HPDE6-E6E7 (cell line): ENCODE data around the gene GPR39.

Experiments
- DNase-seq: peaks from one replicate; pipeline ENCODE4 v3.0.0; 2011; ENCODE audit warnings: missing footprints; ENCODE audit errors: extremely low spot score

The GPR39 gene

DNA sequence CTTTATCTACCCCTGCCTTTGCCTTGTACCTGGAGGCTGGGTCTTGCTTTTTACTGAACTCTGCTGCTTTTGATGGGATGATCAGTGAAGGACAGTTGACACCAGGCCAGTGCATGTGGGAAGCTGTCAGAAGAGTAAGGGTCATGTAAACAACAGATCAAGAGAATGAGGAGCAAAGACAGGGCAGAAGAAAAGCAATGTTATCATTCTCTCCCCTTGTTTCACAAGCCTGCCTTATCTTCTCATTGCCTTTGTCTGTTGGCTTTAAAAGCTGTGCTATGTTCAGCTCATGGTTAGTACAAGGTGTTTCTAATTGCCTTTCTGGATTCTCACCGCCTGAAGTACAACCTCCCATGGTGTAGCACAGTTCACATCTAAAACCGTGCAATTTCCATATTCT lies 225.8 kb downstream of the GPR39 start:
- DNase-seq = no peak

GRCh38 chr2:132645176-132645575 lies 228.6 kb downstream of the GPR39 start:
- no peak for DNase-seq

GRCh38 chr2:132645722-132646539 lies 229.3 kb downstream of the GPR39 start:
- no peak for DNase-seq

GRCh38 chr2:132646540-132647108 lies 230.0 kb downstream of the GPR39 start:
- DNase-seq = no peak

GRCh38 chr2:132651115-132652045 lies 234.8 kb downstream of the GPR39 start:
- DNase-seq = no peak

DNA sequence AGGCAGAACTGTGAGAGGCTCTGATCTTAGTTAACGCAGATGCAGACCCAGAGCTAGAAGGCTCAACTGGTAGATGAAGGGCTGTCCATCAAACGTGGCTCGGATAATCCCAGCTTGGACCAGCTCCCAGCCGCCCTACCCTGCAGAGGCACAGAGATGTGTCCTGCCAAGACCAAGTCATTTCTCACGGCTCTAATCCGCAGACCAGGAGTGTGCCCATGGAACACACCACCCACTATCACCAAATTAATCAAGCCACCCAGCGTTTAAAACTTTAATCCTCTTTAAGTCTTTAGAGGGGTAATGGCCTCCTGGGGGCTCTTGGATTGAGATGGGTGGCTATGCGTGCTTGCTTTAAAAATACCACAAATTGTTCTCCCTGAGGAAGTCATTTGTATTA lies 235.9 kb downstream of the GPR39 start:
- DNase-seq = no peak

- DNase-seq = no peak
Observed at GRCh38 chr2:132654335-132654734, 237.7 kb downstream of the GPR39 start.

- DNase-seq = peak; percentile 54
Observed at GRCh38 chr2:132654968-132655367, 238.4 kb downstream of the GPR39 start.

DNA sequence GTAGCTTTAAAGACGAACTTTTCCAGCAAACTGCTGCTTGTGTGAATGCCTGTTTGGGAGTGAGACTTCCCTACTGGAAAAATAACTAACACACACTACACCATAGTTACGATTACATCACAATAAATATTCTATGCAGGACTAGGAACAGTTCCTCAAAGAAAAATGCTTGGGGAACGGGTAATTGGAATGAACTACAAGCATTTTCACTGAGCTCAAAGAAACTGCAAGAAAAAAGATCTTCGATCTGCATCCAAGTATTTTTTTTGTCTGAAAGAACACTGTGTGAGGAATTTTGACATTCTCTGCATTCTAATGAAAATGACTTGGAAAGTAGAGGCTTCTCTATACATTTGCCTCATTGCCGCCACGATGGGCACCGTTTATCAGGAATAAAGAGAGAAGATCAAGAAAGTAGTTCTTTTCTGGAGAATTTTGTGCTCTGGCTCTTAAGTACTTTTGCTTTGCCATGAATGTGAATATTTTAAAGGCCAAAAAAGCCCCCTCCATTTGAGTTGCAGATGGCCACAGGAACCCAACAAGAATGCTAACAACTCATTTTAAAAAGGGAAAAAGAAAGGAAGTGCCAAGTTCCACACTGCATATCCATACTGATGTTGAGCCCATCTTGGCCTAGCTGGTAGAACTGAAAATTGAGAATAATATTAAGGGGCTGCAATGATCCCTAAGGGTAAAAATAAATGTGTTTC lies 239.8 kb downstream of the GPR39 start:
- DNase-seq = no peak

GRCh38 chr2:132659331-132659730 lies 242.7 kb downstream of the GPR39 start:
- DNase-seq = no peak

GRCh38 chr2:132662732-132663131 lies 246.1 kb downstream of the GPR39 start:
- DNase-seq = no peak

GRCh38 chr2:132664096-132664495 lies 247.5 kb downstream of the GPR39 start:
- DNase-seq = no peak

GRCh38 chr2:132665401-132666140 lies 249.0 kb downstream of the GPR39 start:
- no peak for DNase-seq

- no peak for DNase-seq
Observed at GRCh38 chr2:132667706-132668105, 251.1 kb downstream of the GPR39 start.

- no peak for DNase-seq
Observed at GRCh38 chr2:132668189-132668823, 251.7 kb downstream of the GPR39 start.

DNA sequence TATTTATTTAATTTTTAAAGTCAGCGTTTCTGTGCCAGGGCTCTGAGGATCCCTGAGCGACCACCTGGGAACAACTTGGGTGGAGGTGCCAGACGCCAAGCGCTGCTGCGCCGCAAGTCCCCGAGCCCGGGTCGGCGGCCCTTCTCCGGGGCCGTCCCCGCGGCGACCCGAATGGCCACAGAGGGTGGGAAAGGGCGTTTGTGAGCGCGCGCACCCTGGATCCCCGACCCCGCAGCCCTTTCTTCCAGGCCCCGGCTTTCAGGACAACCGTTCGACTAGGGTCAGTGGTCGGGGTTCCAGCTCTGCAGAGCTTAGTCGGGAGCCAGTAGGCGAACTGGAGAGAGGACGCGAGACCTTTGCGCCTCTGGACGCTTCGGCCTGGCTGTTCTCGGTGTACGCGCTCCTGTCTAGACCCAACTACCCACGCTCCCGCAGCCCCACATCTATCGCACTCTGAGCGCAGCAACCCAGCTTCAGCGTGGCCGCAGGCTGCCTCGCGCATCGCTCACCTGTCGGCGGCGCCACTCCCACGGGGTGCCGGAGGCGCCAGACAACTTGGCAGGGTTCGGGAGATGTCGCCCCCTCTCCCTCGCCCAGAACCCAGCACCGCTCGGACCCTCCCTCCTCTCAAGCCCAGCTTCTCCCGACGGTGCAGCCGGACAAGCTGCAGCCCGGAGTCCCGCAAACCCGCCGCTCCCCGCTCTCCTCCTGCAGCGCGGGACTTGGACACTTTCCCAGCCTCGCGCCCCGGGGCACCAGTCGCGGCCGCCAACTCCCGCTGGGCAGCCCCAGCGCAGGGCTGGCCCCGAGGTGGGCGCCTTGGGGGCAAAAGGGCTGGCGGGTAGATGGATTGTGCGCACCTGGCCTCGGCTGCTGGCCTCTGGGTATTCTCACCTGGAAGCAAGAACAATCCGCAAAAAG lies 252.6 kb downstream of the GPR39 start:
- DNase-seq = no peak

DNA sequence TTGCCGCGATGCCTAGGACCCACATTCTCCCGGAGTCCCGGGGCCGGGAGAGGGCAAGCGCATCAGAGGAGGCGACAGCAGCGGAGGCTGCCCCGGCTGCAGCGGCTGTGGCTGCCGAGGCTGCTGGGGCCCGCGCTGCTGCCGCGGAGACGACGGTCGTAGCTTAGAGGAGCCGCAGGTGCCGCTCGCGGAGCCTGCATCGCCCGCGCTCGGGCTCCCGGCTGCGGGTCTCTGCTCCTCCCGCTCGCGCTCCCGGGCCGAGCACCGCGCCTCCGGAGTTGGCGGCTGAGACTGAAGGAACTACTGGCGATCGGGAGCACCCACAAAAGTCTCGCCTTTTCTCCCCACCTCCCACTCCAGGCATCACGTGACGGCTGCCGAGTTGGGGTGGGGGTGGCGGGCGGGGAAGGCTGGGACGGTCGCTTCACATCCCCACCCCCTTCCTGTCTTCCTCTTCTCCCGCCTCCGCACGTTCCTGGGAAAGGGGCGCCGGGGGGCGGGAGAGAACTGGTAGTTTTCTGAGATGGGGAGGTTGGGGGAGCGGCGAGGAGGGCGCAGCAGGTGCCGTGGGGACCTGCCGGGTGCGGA lies 253.4 kb downstream of the GPR39 start, which contains the start of gene LYPD1:
LYPD1 (minus strand) TSS at position 298 of the 588 bp plus-strand sequence; CDS start at position 25, 273 bp downstream.
- no peak for DNase-seq

DNA sequence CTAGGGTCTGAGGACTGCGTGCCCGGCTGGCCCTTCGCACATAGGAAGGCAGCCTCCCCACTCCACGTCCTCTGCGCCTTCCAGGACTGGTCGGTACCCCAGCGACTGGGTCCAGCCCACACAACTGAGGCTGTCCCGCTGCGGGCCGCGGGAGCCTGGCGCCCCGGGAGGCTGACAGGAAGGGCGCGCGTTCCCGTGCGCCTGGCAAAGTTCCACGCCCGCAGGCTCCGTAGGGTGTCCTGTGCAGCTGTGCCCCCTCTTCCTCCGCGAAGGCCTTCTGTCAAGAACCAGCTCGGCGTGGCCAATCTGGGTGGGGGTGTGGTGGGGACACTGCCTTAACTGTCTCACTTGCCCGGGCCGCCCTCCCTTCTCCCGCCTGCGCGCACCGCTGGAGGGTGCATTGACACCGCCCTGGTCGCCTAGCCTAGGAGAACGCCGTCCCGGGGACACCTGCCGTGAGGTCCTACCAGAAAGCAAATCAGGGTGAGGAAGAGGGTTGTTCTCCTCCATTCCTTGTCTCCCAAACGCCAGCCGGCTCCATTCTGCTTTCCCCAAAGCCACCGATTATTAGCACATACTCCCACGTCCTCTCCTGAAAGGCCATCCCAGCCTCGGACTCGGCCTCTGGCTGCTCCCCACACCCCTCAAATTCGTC lies 254.0 kb downstream of the GPR39 start:
- no peak for DNase-seq
